GM18520 (cell line): ENCODE results near the gene KIF6.

Experiments
- ATAC-seq: cut with Tn5 transposase; IDR thresholded peaks from one replicate; pipeline ENCODE4 v1.9.1; 2021; ENCODE audit not compliant: unreplicated experiment

The KIF6 gene

DNA sequence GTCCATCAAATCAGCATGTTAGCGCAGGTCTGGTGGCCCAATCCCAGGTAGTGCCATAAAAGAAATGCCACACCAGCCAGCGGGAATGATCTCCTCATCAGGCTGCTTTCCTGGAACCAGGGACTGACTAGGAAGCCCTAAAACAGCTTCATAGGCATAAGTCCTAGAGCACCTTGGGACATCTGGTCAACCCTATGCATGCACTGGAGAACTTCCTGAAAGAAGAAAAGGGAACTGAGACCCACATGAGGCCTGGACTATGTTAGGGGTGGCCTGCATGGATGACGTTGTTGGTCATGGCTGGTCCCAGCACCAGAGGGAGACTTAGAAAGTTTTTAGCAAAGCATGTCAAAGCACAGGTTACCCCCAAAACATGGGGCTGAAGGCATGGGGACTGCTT is 395.2 kb downstream of the KIF6 start:
- ATAC-seq: no peak

DNA sequence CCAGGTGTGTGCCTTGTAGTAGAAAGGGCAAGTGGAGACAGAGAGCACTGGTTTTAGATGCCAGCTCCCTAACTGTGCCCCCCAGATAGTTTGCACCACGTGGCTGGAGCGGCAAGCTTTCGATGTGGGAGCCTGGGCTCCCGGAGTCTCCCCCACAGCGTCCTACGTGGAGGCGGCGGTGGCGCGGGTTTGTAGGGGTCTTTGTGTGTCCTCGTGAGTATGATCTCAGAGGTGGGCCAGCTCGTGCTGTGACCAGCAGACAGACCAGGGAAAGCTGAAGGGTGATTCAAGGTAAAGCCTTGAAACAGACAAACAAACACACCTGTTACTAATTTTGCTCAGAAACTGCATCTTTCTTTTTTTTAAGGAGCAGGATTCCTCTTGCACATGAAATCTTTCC is 397.1 kb downstream of the KIF6 start:
- no peak for ATAC-seq

DNA sequence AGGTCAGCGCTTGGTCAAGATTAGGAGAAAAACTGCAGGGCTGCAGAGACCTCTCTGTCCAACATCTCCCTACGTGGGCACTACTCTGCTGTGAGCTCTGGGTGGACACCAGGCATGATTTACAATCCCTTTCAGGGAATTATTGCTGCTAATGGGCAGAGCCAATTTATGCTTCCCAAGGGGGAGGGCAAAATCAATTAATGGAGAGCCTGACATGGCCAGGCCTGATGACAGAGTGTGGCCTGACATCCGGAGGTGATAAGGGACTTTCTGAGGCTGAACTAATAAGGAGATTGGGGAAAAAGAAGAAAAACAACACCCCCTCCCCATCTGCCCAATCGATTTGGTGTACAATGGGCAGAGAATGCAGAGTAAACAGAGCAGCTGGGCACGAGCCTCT is 397.7 kb downstream of the KIF6 start:
- no peak for ATAC-seq

DNA sequence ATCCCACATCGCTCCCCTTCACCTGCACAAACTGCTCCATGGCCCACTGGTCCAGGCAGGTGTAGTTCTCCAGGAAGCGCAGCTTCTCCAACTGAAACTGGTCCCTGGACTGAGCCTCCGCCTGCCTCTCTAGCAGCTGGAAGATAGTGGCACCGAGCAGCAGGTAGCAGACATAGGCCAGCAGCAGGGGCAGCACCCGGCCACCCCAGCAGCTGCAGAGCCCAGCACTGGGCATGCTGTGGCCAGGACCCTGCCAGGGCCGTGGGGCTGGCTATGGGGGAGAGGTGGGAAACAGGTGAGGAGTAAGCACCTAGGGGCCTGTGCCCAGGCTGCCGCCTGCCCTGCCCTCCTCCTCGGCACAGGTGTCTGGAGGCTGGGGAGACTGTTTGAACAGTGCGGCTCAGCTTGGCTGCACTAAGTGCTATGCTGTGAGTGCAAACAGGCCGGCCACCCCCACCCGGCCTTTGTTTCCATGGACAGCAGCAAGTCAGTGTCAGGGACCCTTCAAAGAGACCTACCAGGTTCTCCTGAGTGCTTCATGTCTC is 402.8 kb downstream of the KIF6 start, which contains the start of gene KCNK16:
Gene KCNK16 (minus strand): TSS at position 397 of the 545 bp plus-strand sequence. CDS start 162 bp downstream, at position 235.
- ATAC-seq: no peak

DNA sequence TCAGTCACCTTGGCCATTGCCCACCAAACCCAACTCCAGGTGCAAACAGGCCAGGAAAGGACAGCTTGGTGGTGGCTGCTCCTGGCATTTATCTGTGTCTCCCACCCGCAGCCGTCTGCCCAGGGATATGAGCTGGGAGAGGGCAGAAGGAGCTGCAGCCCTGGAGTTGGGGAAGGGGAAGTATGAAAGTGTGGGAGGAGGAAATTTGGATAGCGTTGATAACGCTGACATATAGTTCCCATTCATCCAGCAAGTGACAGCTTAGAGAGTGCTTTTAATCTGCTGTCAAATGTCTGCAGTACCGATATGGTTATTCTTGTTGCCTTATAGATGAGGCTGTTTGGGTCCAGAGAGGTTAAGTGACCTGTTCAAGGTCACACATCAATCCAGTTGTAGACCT is 403.4 kb downstream of the KIF6 start:
- no peak for ATAC-seq

DNA sequence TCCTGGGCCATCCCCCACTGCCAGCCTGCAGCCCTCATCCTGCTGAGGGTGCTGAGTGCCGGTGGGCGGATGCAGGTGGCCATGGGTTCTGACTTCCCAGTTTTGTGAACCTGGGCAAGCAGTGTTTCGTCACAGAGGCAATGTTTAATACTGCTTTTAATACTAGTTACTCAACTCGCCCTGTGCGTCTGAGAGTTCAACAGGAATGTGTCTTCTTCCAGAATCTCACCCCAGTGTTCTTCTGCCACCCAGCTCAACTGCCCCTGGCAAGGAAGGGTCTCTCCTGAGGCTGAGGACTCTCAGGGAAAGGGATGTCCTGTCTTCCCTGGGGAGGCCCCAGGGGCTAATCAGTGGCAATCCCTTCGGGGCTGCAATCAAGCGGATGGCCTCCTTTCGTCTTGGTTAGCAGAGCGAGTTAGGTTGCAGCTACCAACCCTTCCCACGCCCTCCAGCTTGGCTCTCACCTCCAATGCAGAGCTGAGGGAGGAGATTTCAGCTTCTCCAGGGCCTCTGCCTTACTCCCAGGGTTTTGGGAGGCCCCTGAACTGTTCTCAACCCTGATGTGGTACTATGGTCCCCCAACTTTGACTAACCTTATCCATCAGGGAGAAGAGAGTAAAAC is 404.7 kb downstream of the KIF6 start:
- no peak for ATAC-seq

DNA sequence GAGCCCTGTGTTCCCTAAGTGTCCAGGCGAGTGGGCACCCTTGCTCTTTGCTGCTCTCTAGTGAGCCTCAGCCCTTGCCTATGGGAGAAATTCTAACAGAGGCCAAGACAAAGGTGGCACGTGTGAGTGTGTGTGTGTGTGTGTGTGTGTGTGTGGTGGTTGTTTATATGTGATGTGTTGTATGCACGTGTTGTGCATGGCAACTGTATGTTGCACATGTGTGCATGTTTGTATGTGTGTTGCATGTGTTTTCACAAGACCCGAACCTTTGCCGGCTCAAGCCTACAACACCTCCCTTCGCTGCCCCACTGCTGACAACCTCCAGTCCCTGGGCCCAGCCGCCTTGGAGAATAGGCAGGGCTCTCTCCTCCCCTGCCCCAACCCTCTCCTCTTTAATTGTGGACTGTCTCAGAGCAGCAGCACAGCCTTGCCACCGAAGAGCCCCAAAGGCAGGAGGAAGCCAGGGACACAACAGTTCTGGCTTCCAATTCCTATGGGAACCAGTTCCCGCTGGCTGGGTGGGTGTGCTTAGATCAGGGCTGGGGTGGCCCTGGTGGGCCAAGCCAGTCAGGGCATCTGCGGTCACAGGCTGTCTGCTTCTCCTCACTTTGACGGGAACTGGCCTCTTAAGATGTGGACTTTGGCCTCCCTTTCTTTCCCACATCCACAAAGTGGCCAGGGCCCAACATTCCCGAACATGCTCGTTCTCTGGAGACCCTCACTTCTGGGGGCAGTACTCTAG is 405.4 kb downstream of the KIF6 start:
- no peak for ATAC-seq

DNA sequence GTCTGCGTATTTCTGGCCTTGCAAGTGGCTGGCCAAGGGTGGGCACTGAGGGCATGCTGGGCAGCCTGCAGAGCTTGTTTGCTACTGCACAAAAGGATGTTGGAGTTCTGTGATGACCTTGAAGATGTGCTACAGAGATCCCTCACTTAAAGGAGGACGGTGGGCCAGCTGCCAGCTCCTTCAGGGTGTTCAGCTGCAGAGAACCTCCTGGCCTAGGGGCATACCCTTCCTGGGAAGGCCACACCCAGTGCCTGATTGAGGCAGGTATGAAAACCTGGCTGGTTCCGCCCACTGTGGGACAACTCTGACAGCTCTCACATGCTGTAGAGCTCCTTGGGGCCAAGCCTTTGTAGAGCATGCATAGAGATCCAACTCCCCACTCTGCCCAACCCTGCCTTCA is 408.0 kb downstream of the KIF6 start:
- ATAC-seq: no peak

DNA sequence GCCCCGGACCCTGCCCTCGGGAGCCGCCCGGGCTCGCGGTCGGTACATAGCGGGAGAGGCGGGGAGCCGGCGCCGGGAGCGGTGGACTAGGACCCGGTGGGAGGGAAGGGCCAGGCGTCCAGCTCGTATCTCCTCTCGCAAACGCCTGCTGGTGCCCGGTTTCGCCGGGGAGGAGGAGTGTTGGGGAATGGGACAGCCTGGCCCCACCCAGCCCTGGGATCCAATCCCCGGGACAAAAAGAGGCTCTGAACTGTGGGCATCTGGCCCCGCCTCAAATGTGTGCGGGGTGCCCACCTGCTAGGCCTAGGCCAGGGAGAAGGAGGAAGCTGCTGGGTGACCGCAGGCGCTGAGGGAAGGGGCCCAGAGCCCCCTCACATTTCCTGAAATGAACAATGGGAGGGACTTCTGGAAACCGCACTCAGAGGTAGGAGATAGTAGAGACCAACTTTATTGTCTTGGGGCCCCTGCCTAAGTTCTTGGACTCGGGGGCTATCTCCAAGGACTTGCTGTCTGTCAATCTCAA is 410.9 kb downstream of the KIF6 start, which contains the start of gene KCNK17:
Gene KCNK17 (minus strand): TSS at position 147 of the 523 bp plus-strand sequence. CDS start 99 bp downstream, at position 48.
- no peak for ATAC-seq

DNA sequence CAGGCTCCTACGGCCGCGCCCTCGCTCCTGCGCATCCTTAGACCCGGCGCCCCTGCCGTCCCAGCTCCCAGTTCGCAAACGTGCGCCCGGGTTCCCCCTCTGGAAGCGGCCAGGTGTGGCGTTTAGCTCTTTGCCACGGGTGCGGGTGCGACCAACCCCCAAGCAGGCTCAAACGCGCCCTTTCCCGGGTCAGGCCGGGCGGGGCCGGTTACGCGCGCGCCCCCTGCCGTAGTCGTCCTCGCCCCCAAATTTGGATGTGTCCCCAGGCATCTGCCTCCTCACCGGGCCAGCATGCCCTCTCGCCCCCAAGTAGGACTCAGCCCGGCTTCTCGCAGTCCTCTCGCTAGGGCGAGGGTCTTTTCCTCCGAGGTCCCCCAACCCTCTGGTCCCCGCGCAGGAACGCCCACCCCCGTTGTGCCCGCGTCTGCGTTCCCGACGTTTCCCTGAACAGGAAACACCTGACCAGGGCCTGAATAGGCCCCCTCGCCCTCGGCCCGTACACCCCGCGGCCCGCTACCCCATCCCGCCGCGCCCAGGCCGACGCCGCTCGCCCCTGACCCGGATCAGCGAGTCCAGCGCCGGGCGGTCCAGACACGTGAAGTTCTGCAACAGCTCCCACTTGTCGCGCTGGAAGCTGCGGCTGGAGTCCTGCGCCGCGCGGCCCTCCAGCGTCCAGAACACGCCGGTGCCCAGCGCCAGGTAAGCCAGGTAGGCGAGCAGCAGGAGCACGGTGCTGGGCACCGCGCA is 411.5 kb downstream of the KIF6 start:
- ATAC-seq: no peak

DNA sequence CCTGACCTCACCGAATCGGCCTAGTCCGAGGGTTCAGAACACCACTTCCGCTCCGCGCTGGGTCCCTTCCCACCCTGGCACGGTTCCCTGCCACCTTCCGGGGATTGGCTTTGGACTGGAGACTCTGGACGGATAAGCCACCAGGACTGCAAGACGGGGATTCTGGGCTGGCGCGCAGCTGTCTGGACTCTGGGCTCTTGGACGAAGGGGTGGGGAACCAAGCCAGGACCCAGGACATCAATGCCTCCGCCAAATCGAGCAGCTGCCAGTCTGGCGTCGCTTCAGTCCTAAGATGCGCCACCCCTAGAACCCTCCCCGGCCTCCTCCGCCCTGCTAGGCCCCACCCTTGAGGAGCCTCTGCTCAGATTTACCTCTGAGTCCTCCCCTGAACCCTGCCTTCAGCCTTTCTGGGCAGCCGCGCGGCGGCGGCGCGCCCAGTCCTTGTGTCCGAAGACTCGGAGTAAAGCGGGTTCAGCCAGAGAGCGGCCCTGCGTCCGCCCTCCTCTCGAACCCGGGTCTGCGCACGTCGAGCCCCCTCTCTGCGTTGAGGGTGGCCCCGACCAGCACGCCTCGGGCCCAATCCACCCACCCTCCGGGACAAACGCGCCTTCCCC is 412.2 kb downstream of the KIF6 start:
- no peak for ATAC-seq

DNA sequence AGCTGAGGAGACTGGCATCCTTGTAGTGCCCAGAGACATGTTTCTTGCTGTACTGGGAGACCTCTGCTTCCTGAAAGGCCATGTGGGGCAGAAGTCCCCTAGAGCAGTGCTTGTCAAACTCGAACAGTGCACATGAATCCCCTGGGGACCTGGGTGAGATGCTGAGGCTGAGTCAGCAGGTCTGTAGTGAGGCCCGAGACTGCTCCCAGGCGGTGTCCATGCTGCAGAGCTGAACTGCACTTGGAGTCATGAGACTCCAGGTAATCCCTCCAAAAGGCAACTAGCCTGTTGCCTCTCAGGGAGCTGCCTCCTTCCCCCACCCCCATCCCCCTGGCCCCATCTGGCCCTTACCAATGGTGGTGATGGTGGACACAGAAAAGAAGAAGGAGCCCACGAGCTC is 414.7 kb downstream of the KIF6 start:
- no peak for ATAC-seq

DNA sequence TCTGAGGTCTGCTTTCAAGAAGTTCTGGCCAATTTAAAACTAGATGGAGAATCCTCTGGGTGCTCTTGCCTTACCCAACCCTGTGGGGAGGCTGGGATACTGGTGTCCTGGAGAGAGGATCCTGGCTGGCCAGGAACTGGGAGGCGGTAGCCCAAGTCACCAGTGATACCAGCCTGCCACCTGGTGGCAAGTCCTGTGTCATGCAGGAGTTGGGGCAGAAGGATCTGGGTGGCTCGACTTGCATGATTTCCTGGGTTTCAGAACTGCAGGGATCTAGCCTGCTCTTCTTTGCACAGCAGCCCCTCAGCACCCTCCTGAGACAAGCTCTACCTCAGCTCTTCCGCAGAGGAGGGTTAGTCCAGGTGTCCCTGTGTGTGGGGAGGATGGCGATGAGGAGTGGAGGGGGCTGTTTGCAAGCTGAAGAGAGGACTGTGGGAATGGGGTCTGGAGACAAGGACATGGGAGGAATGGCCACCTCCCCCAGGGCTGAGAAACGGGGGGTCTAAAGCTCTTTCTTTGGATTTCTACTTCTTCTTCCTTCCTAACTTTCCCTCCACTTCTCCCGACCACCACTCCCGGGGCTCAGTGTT is 415.2 kb downstream of the KIF6 start:
- ATAC-seq: no peak

DNA sequence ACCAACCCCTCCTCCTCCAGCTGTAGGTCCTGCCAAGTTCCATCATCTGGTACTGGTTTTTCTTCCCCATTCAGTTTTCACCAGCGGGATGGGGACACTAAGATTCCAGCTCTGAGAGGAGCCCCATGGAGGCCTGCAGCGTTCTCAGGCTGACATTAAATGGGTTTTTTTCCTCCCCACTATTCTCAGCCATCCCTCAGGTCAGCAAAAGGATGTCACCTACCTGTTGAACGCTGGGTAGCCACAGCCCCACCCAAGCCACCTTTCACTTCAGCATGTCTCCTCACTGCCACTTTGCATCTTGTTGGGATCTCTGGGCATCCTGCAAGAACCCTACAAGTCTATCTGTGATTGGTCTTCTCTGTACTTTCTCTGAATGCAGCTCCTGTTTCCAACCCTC is 417.7 kb downstream of the KIF6 start:
- ATAC-seq: no peak

DNA sequence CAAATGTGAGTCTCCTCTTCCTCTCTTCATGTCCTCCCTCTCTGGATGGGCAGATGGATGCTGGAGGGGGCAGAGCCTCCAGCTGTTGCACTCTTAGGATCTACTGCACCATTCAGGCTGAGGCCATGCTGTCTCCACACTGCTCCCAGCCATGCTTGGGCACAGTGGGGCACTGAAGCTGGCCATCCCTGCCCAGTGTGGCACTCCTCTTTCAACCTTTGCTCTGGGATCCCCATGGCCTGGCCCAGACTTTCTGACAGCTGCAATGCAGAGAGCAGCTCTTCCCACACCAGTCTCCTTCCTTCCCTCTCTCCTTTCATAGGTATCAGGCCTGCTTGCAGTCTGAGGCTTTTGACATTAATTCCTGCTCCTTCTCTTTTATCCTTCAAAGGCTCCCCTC is 420.3 kb downstream of the KIF6 start:
- no peak for ATAC-seq

DNA sequence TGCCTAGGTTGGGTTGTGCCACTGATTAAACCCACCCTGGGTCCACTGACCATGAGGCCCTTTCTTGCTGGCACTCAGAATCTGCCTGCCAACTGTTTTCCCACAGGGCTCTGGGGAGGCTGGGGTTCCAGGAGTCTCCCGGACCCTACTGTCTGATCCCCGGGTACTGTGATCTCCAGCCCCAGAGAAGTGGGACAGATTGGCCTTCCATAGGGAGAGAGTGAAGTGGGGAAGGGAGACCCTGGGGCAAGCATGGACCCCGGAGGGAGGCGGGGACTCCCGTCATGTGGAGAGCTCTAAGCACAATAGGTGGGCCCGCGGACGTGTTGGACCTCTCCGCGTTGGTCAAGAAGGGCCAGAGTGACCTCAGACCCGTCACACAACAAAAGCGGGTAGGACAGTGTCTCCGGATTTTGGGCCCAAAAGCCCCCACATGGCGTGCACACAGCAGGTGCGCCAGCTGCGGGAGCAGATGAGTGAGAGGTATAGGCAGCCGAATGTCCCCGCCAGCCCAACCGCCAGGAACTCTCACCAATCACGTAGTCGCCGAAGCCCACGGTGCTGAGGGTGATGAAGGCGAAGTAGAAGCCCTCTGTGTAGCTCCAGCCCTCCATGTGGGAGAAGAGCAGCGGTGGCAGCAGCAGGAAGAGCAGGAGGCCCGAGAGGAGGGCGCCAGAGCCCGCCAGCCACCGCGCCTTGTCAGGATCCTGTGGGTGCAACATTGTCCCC is 421.6 kb downstream of the KIF6 start:
- no peak for ATAC-seq

DNA sequence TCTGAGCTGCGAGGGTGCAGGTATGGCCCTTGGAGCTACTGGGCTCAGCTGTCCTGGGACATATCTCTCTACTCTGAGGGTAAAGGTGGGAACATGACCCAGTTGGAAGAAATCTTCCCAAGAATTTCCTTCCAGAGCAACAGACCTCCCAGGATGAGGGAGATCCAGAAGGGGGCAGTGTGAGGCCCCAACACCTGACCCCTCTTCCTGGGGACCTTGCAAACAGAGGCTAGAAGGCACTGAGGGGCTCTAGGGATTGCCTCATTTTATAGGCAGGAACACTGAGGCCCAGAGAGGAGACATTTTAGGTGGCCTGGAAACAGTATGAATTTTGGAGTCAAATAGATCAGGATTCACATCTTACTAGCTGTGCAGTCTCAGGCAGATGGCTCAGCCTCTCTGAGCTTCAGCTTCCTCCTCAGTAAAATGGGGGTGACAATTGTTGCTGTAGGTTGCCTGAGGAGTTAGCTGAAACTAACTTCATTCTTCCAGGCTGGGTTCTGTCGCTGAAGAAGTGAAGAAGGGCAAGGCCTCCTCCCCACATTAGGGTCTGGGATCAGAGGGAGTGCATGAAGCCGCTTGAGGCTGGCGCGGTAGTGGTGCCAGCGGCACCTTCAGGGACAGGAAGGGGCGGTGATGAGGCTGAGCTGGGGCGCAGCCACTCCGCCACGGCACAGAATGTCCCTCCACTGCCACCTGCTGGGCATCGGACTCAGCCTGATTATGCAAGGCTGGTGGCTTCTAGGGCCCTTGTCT is 422.4 kb downstream of the KIF6 start:
- ATAC-seq: peak; percentile 58

DNA sequence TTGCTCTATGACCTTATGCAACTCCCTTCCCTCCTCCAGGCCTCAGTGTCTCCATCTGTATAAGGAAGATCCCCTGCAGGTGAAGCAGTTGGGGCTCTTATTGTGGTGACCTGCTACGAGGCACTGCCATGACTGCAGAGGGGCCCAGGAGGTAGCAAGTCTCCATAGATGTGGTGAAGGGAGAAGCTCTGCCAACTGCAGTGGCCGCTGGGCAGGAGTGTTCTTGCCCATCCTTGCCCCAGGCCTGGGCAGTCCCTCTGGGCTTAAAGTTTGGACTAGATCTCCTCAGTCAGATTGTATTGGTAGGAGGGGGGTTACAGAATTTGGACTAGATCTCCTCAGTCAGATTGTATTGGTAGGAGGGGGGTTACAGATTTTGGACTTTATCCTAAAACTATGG is 423.2 kb downstream of the KIF6 start:
- no peak for ATAC-seq

DNA sequence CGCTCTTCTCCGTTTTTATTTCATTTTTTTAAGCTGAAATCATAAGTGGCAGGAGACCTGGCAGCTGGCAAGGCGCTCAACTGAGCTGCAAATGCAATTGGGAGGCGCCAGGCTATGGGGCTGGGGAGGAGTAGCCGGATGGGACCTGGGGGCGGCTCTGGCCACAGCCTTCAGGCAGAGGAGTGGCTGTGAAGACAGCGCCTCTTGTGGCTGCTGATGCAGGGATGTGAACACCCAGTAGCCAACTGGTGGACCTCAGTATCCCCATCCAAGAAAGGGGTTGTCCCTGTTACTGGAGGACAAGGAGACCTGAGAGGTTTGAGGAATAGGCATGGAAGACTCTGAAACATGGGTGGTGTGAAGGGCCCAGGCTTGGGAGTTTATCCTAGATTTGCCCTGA is 423.6 kb downstream of the KIF6 start:
- ATAC-seq: no peak
